LNCAP (cell line): Measurements from ENCODE around the gene TPCN2.

ENCODE experiments used
- CTCF ChIP-seq: fragments of 450-650 bp; IDR thresholded peaks from 2 replicates; pipeline ENCODE4 v1.5.1; 2017; ENCODE audit warnings: mild to moderate bottlenecking

Gene TPCN2

GRCh38 chr11:69013009-69013951 is 35.5 kb upstream of the TPCN2 start, which contains the start of gene MRGPRF:
Gene MRGPRF, minus strand, starts transcription at chr11:69013246. Its CDS starts 3,345 bp downstream, at chr11:69009901.
- no peak for TF ChIP-seq CTCF

GRCh38 chr11:69014084-69014851 is 34.5 kb upstream of the TPCN2 start:
- TF ChIP-seq CTCF: no peak

DNA sequence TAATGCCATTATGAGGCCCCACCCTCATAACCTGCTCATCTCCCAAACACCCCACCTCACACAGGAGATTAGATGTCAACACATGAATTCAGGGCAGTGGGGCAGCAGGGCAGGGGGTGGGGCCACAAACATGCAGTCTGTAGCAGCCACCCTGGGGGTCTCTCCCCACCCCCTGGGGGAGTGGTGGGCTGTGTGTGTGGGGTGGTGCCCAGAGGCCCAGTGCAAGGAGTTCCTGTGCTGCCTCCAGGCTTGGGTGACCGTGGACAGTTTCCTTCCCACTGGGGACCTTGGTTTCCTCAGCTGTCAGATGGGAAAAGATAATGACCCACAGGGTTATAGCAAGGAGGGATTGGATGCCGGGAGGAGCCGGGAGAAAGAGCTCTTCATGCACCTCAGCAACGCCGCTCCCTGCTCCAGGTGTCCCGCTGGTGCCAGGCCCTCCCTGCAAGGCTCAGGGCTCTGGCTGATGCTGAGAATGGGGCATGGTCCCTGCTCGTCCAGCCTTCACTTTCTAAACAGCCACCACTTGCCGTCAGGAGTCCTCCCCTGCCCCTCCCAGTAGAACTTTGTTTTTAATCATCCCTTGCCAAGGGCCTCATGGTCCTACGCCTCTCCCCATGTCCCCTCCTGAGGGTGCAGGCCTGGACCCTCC is 33.7 kb upstream of the TPCN2 start:
- TF ChIP-seq CTCF: no peak

- TF ChIP-seq CTCF: no peak
Measured at GRCh38 chr11:69017951-69018350, 30.8 kb upstream of the TPCN2 start.

DNA sequence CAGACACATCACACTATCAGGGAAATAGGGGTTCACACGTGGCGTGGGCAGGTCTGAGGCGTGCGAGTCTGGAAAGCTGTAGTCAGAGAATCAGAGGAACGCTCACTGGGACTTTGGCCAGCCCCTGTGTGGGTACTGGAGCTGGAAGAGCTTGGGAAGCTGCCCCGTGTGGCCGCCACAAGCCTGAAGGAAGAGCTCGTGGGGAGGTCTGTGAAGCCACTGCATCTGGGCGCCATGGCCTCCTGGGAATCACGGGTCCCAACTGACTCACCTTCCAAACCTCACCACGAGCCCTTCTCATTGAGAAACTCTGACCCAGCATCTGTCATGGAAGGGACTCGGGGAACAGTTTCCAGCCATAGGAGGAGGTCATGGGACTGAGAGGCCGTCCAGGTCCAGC is 29.8 kb upstream of the TPCN2 start:
- TF ChIP-seq CTCF: no peak

GRCh38 chr11:69022260-69022659 is 26.5 kb upstream of the TPCN2 start:
- no peak for TF ChIP-seq CTCF

DNA sequence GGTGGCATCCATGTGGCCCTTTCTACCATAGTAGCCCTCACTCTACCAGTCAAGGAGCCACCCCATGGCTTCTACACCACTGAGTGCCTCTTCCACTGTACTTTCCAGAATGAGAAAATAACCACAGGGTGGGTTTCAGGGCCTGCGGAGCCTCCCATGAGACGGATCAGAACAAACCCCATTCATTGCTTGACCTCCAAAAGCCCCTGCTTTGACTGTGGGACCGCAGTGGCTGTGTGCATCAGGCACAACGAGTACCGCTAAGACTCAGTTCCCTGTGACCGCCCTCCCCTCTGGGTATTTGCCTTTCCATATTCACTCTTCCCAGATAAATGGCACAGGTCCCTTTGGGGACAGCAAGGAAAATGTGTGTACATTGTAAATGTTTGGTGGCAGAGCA is 24.2 kb upstream of the TPCN2 start:
- TF ChIP-seq CTCF: no peak
